Activated CD8-positive, alpha-beta T cell treated with anti-CD3 and anti-CD28 coated beads, Interleukin-2, amount 10 ng/mL, durations not matched to agents 7 days and 5 days (primary cell): ENCODE data around the gene EXOC3L1. TPM values are rescaled to one million over a fixed set of nuclear protein-coding genes. Genes with fewer than 3 reads are reported as not detected.

Experiments used
- ATAC-seq: fragments of 150-1000 bp; cut with Tn5 transposase; one replicate; pipeline ENCODE4 v1.10.0; 2021; ENCODE audit warnings: moderate library complexity
- CTCF ChIA-PET: fragments of 350-600 bp; sonication (Branson Sonifier 250); formaldehyde crosslinking; loops from one replicate; lab custom pipeline; 2021; ENCODE audit warnings: antibody characterized with exemption; lab: Charles Lee
- POLR2A ChIA-PET: fragments of 350-600 bp; sonication (Branson Sonifier 250); formaldehyde crosslinking; loops from one replicate; lab custom pipeline; 2021; ENCODE audit warnings: antibody characterized with exemption; lab: Charles Lee
- DNase-seq: peaks from one replicate; pipeline ENCODE4 v3.0.0-alpha.2; 2020
- H3K27ac Mint-ChIP-seq: one replicate; pipeline ENCODE4 v1.8.0; 2021; ENCODE audit warnings: mild to moderate bottlenecking, mixed read lengths
- H3K27me3 Mint-ChIP-seq: one replicate; pipeline ENCODE4 v1.8.0; 2021; ENCODE audit warnings: low read depth, mixed read lengths
- H3K36me3 Mint-ChIP-seq: one replicate; pipeline ENCODE4 v1.8.0; 2021; ENCODE audit warnings: low read depth, mixed read lengths
- H3K4me1 Mint-ChIP-seq: one replicate; pipeline ENCODE4 v1.8.0; 2021; ENCODE audit warnings: low read depth, mixed read lengths
- H3K4me3 Mint-ChIP-seq: one replicate; pipeline ENCODE4 v1.8.0; 2021; ENCODE audit warnings: mild to moderate bottlenecking, mixed read lengths
- H3K9me3 Mint-ChIP-seq: one replicate; pipeline ENCODE4 v1.8.0; 2022; ENCODE audit warnings: mixed read lengths; ENCODE audit not compliant: insufficient read depth
- total RNA-seq, 2 experiments: library from RNA; stranded (reverse); gene quantifications; one replicate each; pipeline ENCODE4 v1.2.3, GENCODE V29; 2021

Gene EXOC3L1
- total RNA-seq, 2 experiments from 2014 or later = not detected

GRCh38 chr16:67158637-67159600, 31.0 kb downstream of the EXOC3L1 start:
- Mint-ChIP-seq H3K9me3 (no peaks in the 10 kb centered on the region), H3K27ac (peak overlapping the region; percentile 94), H3K27me3 (peaks cover 11% of the 10 kb centered on the region), H3K4me3 (peak overlapping the region; percentile 96), H3K36me3 (peaks cover 42% of the 10 kb centered on the region), H3K4me1 (peaks cover 70% of the 10 kb centered on the region)
- DNase-seq = peak; percentile 88
- ChIA-PET CTCF (interaction anchor here (1.0 to 6.9 kb wide), 13 partner anchors 16 to 205 kb away, joined by 3 to 95 read pairs (median 9); partner anchors contain the start of gene CBFB), POLR2A (interaction anchor here (0.6 to 2.9 kb wide), 13 partner anchors 8 to 183 kb away, joined by 3 to 13 read pairs (median 3); partner anchors contain the start of genes B3GNT9 and NOL3)
- peak; percentile 42 for ATAC-seq

GRCh38 chr16:67157892-67158635, 31.9 kb downstream of the EXOC3L1 start:
- CTCF ChIA-PET = interaction anchor here (0.9 to 6.9 kb wide), 13 partner anchors 12 to 336 kb away, joined by 3 to 95 read pairs (median 6); partner anchors contain the start of genes CES3 and NOL3
- peaks cover 46% of the 10 kb centered on the region for H3K36me3 Mint-ChIP-seq
- peaks cover 72% of the 10 kb centered on the region for H3K4me1 Mint-ChIP-seq
- H3K27ac Mint-ChIP-seq = peak overlapping the region; percentile 94
- H3K27me3 Mint-ChIP-seq = peaks cover 6% of the 10 kb centered on the region
- DNase-seq = no peak
- H3K4me3 Mint-ChIP-seq = peak overlapping the region; percentile 96
- POLR2A ChIA-PET = interaction anchor here (0.6 to 2.9 kb wide), 11 partner anchors 12 to 151 kb away, joined by 3 to 13 read pairs (median 4); partner anchors contain the start of gene NOL3
- H3K9me3 Mint-ChIP-seq = no peaks in the 10 kb centered on the region
- no peak for ATAC-seq

- H3K27me3 Mint-ChIP-seq = peaks cover 4% of the 10 kb centered on the region
- CTCF ChIA-PET = interaction anchor here (0.9 to 6.9 kb wide), 15 partner anchors 11 to 337 kb away, joined by 3 to 95 read pairs (median 5); partner anchors contain the start of genes CES3 and NOL3
- POLR2A ChIA-PET = interaction anchor here (1.3 to 1.8 kb wide), 3 partner anchors 129 to 143 kb away, joined by 6 to 7 read pairs (median 6); no protein-coding TSS in a partner anchor
- H3K4me3 Mint-ChIP-seq = peak overlapping the region; percentile 96
- H3K36me3 Mint-ChIP-seq = peaks cover 46% of the 10 kb centered on the region
- ATAC-seq (no peak), DNase-seq (no peak)
- peaks cover 71% of the 10 kb centered on the region for H3K4me1 Mint-ChIP-seq
- no peaks in the 10 kb centered on the region for H3K9me3 Mint-ChIP-seq
- H3K27ac Mint-ChIP-seq = peak overlapping the region; percentile 94
Observed at GRCh38 chr16:67157106-67157748, 32.7 kb downstream of the EXOC3L1 start.

GRCh38 chr16:67156143-67156844, 33.6 kb downstream of the EXOC3L1 start:
- no peaks in the 10 kb centered on the region for H3K9me3 Mint-ChIP-seq
- H3K4me1 Mint-ChIP-seq = peaks cover 72% of the 10 kb centered on the region
- DNase-seq = no peak
- CTCF ChIA-PET = interaction anchor here (0.9 to 6.9 kb wide), 28 partner anchors 12 to 261 kb away, joined by 3 to 149 read pairs (median 9); partner anchors contain the start of genes CBFB, CES4A and PHAF1
- peaks cover 38% of the 10 kb centered on the region for H3K36me3 Mint-ChIP-seq
- no peak overlapping the region for H3K27ac Mint-ChIP-seq
- POLR2A ChIA-PET = interaction anchor here (0.7 kb wide), 1 partner anchor 202 kb away, joined by 3 read pairs; no protein-coding TSS in a partner anchor
- H3K4me3 Mint-ChIP-seq = peak overlapping the region; percentile 13
- H3K27me3 Mint-ChIP-seq = peaks cover under 1% of the 10 kb centered on the region
- ATAC-seq = no peak

GRCh38 chr16:67155295-67156142, 34.4 kb downstream of the EXOC3L1 start:
- peak; percentile 43 for ATAC-seq
- peak overlapping the region; percentile 57 for H3K27ac Mint-ChIP-seq
- ChIA-PET CTCF (interaction anchor here (0.6 to 6.9 kb wide), 80 partner anchors 8 to 282 kb away, joined by 3 to 149 read pairs (median 6); partner anchors contain the start of genes CBFB, CES4A, CIAO2B and FHOD1), POLR2A (interaction anchor here (0.6 to 1.2 kb wide), 7 partner anchors 10 to 201 kb away, joined by 3 to 5 read pairs (median 3); partner anchors contain the start of gene HSF4)
- peaks cover 70% of the 10 kb centered on the region for H3K4me1 Mint-ChIP-seq
- peaks cover 3% of the 10 kb centered on the region for H3K27me3 Mint-ChIP-seq
- no peaks in the 10 kb centered on the region for H3K9me3 Mint-ChIP-seq
- peak overlapping the region; percentile 69 for H3K4me3 Mint-ChIP-seq
- peaks cover 35% of the 10 kb centered on the region for H3K36me3 Mint-ChIP-seq
- DNase-seq = peak; percentile 82

GRCh38 chr16:67154578-67155294, 35.2 kb downstream of the EXOC3L1 start:
- H3K4me1 Mint-ChIP-seq = peaks cover 67% of the 10 kb centered on the region
- peaks cover 35% of the 10 kb centered on the region for H3K36me3 Mint-ChIP-seq
- no peak overlapping the region for H3K27ac Mint-ChIP-seq
- POLR2A ChIA-PET = interaction anchor here (0.6 to 1.2 kb wide), 6 partner anchors 10 to 181 kb away, joined by 3 to 5 read pairs (median 3); partner anchors contain the start of gene HSF4
- CTCF ChIA-PET = interaction anchor here (0.5 to 6.9 kb wide), 82 partner anchors 9 to 282 kb away, joined by 3 to 149 read pairs (median 6); partner anchors contain the start of genes CBFB, CES4A, CIAO2B and FHOD1
- no peak for ATAC-seq
- DNase-seq = no peak
- peak overlapping the region; percentile 69 for H3K4me3 Mint-ChIP-seq
- peaks cover 3% of the 10 kb centered on the region for H3K27me3 Mint-ChIP-seq
- no peaks in the 10 kb centered on the region for H3K9me3 Mint-ChIP-seq

- Mint-ChIP-seq H3K9me3 (no peaks in the 10 kb centered on the region), H3K4me3 (peak overlapping the region; percentile 71), H3K27ac (peak overlapping the region; percentile 46), H3K27me3 (peaks cover 3% of the 10 kb centered on the region), H3K4me1 (peaks cover 46% of the 10 kb centered on the region), H3K36me3 (peaks cover 37% of the 10 kb centered on the region)
- DNase-seq (no peak), ATAC-seq (no peak)
- CTCF ChIA-PET = interaction anchor here (0.6 to 5.8 kb wide), 18 partner anchors 9 to 241 kb away, joined by 3 to 149 read pairs (median 4); partner anchors contain the start of genes CBFB, FBXL8, PHAF1 and TMEM208
- POLR2A ChIA-PET = interaction anchor here (0.9 to 1.4 kb wide), 3 partner anchors 33 to 134 kb away, joined by 3 to 4 read pairs (median 3); no protein-coding TSS in a partner anchor
Observed at GRCh38 chr16:67151431-67152097, 38.4 kb downstream of the EXOC3L1 start.

GRCh38 chr16:67150833-67151396, 39.0 kb downstream of the EXOC3L1 start, which contains the start of gene B3GNT9:
B3GNT9 (minus strand) TSS chr16:67150998; CDS start chr16:67150485, 513 bp downstream.
- peaks cover 38% of the 10 kb centered on the region for H3K36me3 Mint-ChIP-seq
- POLR2A ChIA-PET = interaction anchor here (0.9 to 1.4 kb wide), 4 partner anchors 8 to 133 kb away, joined by 3 to 6 read pairs (median 4); no protein-coding TSS in a partner anchor
- H3K27ac Mint-ChIP-seq = peak within 1 kb of the TSS; percentile 46
- H3K4me3 Mint-ChIP-seq = peak within 1 kb of the TSS; percentile 71
- H3K9me3 Mint-ChIP-seq = no peaks in the 10 kb centered on the region
- peak; percentile 62 for DNase-seq
- CTCF ChIA-PET = interaction anchor here (0.9 to 5.8 kb wide), 13 partner anchors 10 to 241 kb away, joined by 3 to 149 read pairs (median 5); partner anchors contain the start of genes CBFB, FBXL8, PHAF1 and TRADD
- peak; percentile 47 for ATAC-seq
- H3K27me3 Mint-ChIP-seq = peaks cover 3% of the 10 kb centered on the region
- H3K4me1 Mint-ChIP-seq = peaks cover 39% of the 10 kb centered on the region
